Calu3 (cell line): ENCODE measurements around the gene ARHGAP40. TPM values are rescaled to one million over a fixed set of nuclear protein-coding genes. Genes with fewer than 3 reads are reported as not detected.
A peak's percentile ranks its signal among the peaks of the same experiment; 100 is the strongest.

Experiments used
- BruUV-seq: library from RNA; stranded (reverse); fragments of 400-500 nt; replicated peaks from 2 replicates; lab custom pipeline; 2021; lab: Mats Ljungman, UMichigan
- CTCF ChIA-PET: fragments of 300-600 bp; sonication (Branson Sonifier 250); formaldehyde crosslinking; loops from one replicate; lab custom pipeline; 2022; ENCODE audit warnings: antibody characterized with exemption; lab: Charles Lee
- DNase-seq: peaks from one replicate; pipeline ENCODE4 v3.0.0; 2022
- H3K27ac Mint-ChIP-seq: one replicate; pipeline ENCODE4 v1.8.0; 2022; ENCODE audit warnings: mixed read lengths; ENCODE audit not compliant: unreplicated experiment
- H3K27me3 Mint-ChIP-seq: one replicate; pipeline ENCODE4 v1.8.0; 2022; ENCODE audit warnings: mixed read lengths; ENCODE audit not compliant: unreplicated experiment
- H3K36me3 Mint-ChIP-seq: one replicate; pipeline ENCODE4 v1.8.0; 2022; ENCODE audit warnings: mild to moderate bottlenecking, moderate library complexity, mixed read lengths; ENCODE audit not compliant: insufficient read depth, unreplicated experiment
- H3K4me1 Mint-ChIP-seq: one replicate; pipeline ENCODE4 v1.8.0; 2022; ENCODE audit warnings: mild to moderate bottlenecking, low read depth, mixed read lengths; ENCODE audit not compliant: unreplicated experiment
- H3K4me3 Mint-ChIP-seq: one replicate; pipeline ENCODE4 v1.8.0; 2022; ENCODE audit warnings: mild to moderate bottlenecking, low read depth, moderate library complexity, mixed read lengths; ENCODE audit not compliant: unreplicated experiment
- H3K9me3 Mint-ChIP-seq: one replicate; pipeline ENCODE4 v1.8.0; 2022; ENCODE audit warnings: low read depth, mixed read lengths; ENCODE audit not compliant: unreplicated experiment
- intact Hi-C: fragments of 100-400 bp; cut with micrococcal nuclease; formaldehyde crosslinking; loops from one replicate; pipeline ENCODE4 v1.10.0; 2022; ENCODE audit not compliant: unreplicated experiment
- total RNA-seq: library from RNA; stranded (reverse); gene quantifications from 2 replicates; pipeline ENCODE4 v1.2.3, GENCODE V29; 2022
- TF ChIP-seq, protein P1 (sequence below): fragments of 200-600 bp; IDR thresholded peaks from one replicate; pipeline ENCODE4 v1.8.0; 2022; ENCODE audit warnings: antibody characterized with exemption; ENCODE audit not compliant: unreplicated experiment

ARHGAP40 gene
- total RNA-seq, 1 experiment from 2014 or later = 8.3 TPM

DNA sequence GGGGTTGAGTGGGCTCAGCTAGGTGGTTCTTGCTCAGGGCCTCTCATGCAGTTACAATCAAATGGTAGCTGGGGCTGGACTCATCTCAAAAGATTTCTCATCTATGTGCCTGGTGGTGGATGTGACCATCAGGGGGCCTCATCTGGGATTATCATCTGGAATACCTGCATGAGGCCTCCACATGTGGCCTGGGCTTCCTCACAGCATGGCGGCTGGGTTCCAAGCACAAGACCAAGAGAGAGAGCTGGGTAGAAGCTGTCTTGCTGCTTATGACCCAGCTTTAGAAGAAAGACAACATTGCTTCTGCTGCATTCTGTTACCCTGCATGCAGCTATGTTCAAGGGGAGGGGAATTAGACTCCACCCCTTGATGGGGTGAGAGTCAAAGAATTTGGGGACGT is 22.5 kb downstream of the ARHGAP40 start:
- Mint-ChIP-seq H3K27me3 (no peaks in the 10 kb centered on the region), H3K4me3 (no peak overlapping the region), H3K36me3 (peaks cover 6% of the 10 kb centered on the region), H3K9me3 (no peaks in the 10 kb centered on the region), H3K4me1 (no peaks in the 10 kb centered on the region), H3K27ac (no peak overlapping the region)
- BruUV-seq = no TSS peak
- DNase-seq = no peak
- intact Hi-C loops = no loop called here
- TF ChIP-seq, protein P1, sequence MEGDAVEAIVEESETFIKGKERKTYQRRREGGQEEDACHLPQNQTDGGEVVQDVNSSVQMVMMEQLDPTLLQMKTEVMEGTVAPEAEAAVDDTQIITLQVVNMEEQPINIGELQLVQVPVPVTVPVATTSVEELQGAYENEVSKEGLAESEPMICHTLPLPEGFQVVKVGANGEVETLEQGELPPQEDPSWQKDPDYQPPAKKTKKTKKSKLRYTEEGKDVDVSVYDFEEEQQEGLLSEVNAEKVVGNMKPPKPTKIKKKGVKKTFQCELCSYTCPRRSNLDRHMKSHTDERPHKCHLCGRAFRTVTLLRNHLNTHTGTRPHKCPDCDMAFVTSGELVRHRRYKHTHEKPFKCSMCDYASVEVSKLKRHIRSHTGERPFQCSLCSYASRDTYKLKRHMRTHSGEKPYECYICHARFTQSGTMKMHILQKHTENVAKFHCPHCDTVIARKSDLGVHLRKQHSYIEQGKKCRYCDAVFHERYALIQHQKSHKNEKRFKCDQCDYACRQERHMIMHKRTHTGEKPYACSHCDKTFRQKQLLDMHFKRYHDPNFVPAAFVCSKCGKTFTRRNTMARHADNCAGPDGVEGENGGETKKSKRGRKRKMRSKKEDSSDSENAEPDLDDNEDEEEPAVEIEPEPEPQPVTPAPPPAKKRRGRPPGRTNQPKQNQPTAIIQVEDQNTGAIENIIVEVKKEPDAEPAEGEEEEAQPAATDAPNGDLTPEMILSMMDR = no peak
- CTCF ChIA-PET = no interaction called here

DNA sequence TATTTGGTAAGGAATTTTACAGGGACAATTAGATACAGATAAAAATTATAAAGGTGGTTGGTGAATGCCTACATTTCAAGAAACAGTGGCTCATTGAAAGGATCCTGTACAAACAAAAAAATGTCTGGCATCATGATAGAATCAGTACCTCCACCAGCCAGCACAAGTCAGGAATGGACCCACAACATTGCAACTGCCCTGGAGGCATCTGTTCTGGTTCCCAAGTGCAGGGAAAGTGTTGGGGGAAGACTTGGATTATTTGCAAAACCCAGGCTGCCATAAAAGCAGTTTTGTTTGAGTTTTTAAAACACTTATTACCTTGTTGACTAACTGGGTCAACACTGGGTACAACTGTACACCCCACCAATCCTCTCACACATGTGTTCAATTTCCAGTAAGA is 24.3 kb downstream of the ARHGAP40 start:
- peaks cover 10% of the 10 kb centered on the region for H3K36me3 Mint-ChIP-seq

DNA sequence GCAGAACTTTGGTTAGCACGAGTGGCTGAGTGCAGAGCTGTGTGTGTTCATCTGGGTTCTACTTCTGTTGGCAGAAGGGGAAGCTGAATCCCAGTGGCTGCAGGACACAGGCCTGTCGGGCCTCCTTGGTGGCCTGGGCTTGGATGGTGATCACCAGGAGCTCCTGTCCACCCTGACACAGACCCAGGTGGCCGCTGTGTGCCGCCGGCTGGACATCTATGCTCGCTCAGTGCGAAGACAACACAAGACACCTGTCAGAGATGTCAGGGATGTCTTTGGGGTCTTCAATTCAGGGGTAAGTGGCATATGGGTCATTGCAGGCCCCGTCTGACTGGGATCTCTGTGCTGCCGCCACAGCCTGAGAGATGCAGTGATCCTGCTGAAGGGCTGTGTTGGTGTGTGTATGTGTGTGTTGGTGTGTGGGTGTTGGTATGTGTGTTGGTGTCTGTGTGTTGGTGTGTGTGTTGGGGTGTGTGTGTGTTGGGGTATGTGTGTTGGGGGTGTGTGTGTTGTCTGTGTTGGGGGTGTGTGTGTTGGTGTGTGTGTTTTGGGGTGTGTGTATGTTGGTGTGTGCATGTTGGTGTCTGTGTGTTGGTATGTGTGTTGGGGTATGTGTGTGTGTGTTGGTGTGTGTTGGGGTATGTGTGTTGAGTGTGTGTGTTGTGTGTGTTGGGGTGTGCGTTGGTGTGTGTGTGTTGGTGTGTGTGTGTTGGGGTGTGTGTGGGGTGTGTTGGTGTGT is 25.5 kb downstream of the ARHGAP40 start:
- CTCF ChIA-PET = no interaction called here
- intact Hi-C loops = no loop called here
- Mint-ChIP-seq H3K27ac (no peak overlapping the region), H3K4me3 (no peak overlapping the region), H3K9me3 (no peaks in the 10 kb centered on the region), H3K27me3 (no peaks in the 10 kb centered on the region), H3K36me3 (peaks cover 16% of the 10 kb centered on the region), H3K4me1 (peaks cover 14% of the 10 kb centered on the region)
- no peak for DNase-seq
- TF ChIP-seq, protein P1 = no peak
- no TSS peak for BruUV-seq

More for the DNA sequence above, 24.3 kb downstream of the ARHGAP40 start:
- CTCF ChIA-PET = no interaction called here
- TF ChIP-seq, protein P1 = no peak
- H3K9me3 Mint-ChIP-seq = no peaks in the 10 kb centered on the region
- BruUV-seq = no TSS peak
- intact Hi-C loops = no loop called here
- no peak overlapping the region for H3K27ac Mint-ChIP-seq
- no peak for DNase-seq
- peaks cover 7% of the 10 kb centered on the region for H3K4me1 Mint-ChIP-seq
- H3K27me3 Mint-ChIP-seq = no peaks in the 10 kb centered on the region
- H3K4me3 Mint-ChIP-seq = no peak overlapping the region

DNA sequence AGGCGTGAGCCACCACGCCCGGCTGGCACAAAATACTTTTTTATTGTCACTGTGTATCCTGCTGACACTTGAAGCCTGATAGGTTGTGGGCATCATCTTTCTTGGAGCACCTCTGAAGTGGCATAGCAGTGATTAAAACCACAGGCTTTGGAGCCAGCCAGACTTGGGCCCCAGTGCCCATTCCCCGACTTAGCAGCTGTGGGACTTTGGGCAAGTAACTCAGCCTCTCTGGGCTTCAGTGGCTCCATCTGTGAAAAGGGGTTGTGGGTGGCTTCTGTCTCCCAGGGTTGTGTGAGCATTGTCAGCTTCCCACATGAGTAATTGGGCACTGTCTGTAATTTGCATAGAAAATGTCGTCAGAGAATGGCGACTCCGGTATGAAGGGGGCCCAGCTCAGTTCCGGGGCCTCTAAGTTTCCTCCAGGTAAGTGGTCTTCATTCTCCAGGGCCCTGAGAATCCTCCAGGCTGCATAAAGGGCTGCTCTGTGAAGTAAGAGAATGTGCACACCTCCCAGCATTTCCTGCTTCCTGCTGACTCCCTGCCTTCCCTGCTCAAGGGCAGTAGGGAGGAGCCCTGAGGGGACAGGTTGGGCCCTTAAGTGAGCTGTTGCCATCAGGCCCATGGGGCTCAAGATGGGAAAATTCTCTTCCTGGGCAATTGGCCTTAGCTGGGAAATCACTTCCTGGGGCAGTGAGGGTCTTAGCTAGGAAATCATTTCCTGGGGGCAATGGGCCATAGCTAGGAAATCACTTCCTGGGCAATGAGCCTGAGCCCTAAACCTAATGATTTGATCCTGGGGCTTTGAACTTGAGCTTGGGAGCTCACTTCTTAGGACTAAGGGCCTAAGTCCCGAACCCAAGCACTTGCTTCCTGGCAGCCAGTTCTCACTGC is 27.2 kb downstream of the ARHGAP40 start:
- TF ChIP-seq, protein P1 = no peak
- peaks cover 21% of the 10 kb centered on the region for H3K36me3 Mint-ChIP-seq
- BruUV-seq = no TSS peak
- no peak overlapping the region for H3K4me3 Mint-ChIP-seq
- CTCF ChIA-PET = interaction anchor here (1.0 to 1.1 kb wide), 3 partner anchors 14 to 225 kb away, joined by 3 read pairs; no protein-coding TSS in a partner anchor
- H3K9me3 Mint-ChIP-seq = no peaks in the 10 kb centered on the region
- H3K27ac Mint-ChIP-seq = no peak overlapping the region
- H3K4me1 Mint-ChIP-seq = peaks cover 17% of the 10 kb centered on the region
- peak; percentile 50 for DNase-seq
- no peaks in the 10 kb centered on the region for H3K27me3 Mint-ChIP-seq
- intact Hi-C loops = no loop called here
